PFSK-1 (cell line): ENCODE results near the gene TSPO2.

Source experiments
- FOXP2 ChIP-seq: optimal IDR thresholded peaks from 2 replicates; pipeline ENCODE3; 2011; ENCODE audit warnings: borderline replicate concordance, control low read depth, inconsistent platforms; ENCODE audit not compliant: insufficient read depth; ENCODE audit errors: extremely low read length, extremely low read depth
- POLR2AphosphoS5 ChIP-seq: IDR thresholded peaks from 2 replicates; pipeline ENCODE4 v1.6.1; 2012; ENCODE audit warnings: low read depth, mild to moderate bottlenecking, control low read depth, low read length, moderate library complexity
- SIN3A ChIP-seq: IDR thresholded peaks from 2 replicates; pipeline ENCODE4 v1.6.1; 2012; ENCODE audit warnings: mild to moderate bottlenecking, low read length, moderate library complexity, borderline replicate concordance; ENCODE audit not compliant: insufficient read depth
- TAF1 ChIP-seq: IDR thresholded peaks from 2 replicates; pipeline ENCODE4 v1.6.1; 2012; ENCODE audit warnings: low read length, control low read depth, borderline replicate concordance; ENCODE audit not compliant: insufficient read depth
- TF ChIP-seq, protein P1 (sequence below), 2 experiments: IDR thresholded peaks; 2 replicates each; pipeline versions ENCODE4 v1.6.1 to v1.8.0; 2011 to 2012; ENCODE audit warnings: low read depth in 2 of 2, low read length in 2 of 2, control low read depth in 1 of 2, inconsistent platforms in 1 of 2, mild to moderate bottlenecking in 1 of 2, moderate library complexity in 1 of 2; ENCODE audit not compliant: insufficient read depth in 1 of 2

TSPO2 gene

GRCh38 chr6:41011673-41012072 lies 30.6 kb upstream of the TSPO2 start:
- TF ChIP-seq FOXP2, result no peak

GRCh38 chr6:41013466-41014153 lies 28.7 kb upstream of the TSPO2 start:
- TF ChIP-seq, protein P1, sequence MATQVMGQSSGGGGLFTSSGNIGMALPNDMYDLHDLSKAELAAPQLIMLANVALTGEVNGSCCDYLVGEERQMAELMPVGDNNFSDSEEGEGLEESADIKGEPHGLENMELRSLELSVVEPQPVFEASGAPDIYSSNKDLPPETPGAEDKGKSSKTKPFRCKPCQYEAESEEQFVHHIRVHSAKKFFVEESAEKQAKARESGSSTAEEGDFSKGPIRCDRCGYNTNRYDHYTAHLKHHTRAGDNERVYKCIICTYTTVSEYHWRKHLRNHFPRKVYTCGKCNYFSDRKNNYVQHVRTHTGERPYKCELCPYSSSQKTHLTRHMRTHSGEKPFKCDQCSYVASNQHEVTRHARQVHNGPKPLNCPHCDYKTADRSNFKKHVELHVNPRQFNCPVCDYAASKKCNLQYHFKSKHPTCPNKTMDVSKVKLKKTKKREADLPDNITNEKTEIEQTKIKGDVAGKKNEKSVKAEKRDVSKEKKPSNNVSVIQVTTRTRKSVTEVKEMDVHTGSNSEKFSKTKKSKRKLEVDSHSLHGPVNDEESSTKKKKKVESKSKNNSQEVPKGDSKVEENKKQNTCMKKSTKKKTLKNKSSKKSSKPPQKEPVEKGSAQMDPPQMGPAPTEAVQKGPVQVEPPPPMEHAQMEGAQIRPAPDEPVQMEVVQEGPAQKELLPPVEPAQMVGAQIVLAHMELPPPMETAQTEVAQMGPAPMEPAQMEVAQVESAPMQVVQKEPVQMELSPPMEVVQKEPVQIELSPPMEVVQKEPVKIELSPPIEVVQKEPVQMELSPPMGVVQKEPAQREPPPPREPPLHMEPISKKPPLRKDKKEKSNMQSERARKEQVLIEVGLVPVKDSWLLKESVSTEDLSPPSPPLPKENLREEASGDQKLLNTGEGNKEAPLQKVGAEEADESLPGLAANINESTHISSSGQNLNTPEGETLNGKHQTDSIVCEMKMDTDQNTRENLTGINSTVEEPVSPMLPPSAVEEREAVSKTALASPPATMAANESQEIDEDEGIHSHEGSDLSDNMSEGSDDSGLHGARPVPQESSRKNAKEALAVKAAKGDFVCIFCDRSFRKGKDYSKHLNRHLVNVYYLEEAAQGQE (IDR thresholded peaks at IDR 0.05; ENCODE audit: insufficient read depth in 1 of 2, low read depth in 2 of 2, low read length in 2 of 2), result no peak
- TF ChIP-seq POLR2AphosphoS5 (no peak), SIN3A (no peak), TAF1 (no peak), FOXP2 (no peak)

DNA sequence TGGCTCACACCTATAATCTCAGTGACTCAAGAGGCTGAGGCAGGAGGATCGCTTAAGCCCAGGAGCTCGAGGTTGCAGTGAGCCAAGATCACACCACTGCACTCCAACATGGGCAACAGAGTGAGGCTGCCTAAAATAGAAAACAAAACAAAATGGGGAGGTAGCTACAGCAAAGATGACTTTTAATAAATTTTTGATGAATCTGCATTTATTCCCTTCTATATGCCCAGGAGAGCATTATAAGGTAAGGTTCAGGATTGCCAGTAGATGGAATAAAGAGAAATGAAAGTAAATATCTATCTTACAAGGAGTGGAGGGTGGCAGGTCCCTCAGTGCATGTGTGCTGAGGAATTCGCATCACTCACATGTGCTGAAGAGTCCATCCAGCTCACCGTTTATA lies 27.5 kb upstream of the TSPO2 start:
- TF ChIP-seq FOXP2 (no peak), SIN3A (no peak), TAF1 (no peak), POLR2AphosphoS5 (no peak)
- TF ChIP-seq, protein P1 (IDR thresholded peaks at IDR 0.05; ENCODE audit: insufficient read depth in 1 of 2, low read depth in 2 of 2, low read length in 2 of 2), result no peak

DNA sequence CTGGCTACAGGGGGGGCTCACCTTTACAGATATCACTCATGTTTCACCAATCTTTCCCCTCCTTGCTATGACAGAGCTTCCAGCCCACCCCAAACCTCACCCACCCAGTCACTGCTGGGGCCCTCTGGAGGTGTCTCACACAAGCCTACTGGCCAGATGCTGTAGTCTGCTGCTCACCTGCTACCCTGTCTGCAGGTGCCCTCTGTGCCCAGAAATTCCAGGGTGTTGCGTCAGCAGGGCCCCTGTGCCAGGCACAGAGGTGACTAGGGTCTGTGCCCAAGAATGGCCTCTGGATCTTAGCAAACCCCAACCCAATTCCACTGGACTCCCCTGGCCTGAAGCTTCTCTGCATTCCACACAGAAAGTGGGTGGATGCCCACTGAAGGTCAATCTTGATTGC lies 24.6 kb upstream of the TSPO2 start:
- TF ChIP-seq FOXP2 (no peak), POLR2AphosphoS5 (no peak), SIN3A (no peak), TAF1 (no peak)
- TF ChIP-seq, protein P1 (IDR thresholded peaks at IDR 0.05; ENCODE audit: insufficient read depth in 1 of 2, low read depth in 2 of 2, low read length in 2 of 2), result no peak

- TF ChIP-seq FOXP2 (no peak), POLR2AphosphoS5 (no peak), SIN3A (no peak), TAF1 (no peak)
- TF ChIP-seq, protein P1 (IDR thresholded peaks at IDR 0.05; ENCODE audit: insufficient read depth in 1 of 2, low read depth in 2 of 2, low read length in 2 of 2), result no peak
Measured at GRCh38 chr6:41021832-41022231, 20.4 kb upstream of the TSPO2 start.
